ENCODE results near the gene PLEKHB2. TPM values are rescaled to one million over a fixed set of nuclear protein-coding genes. Genes with fewer than 3 reads are reported as not detected.
"Not testable (repeated sequence)": the region's sequence is repeated elsewhere in the genome, so short reads cannot be mapped to it uniquely, and the experiment has no call there.

The PLEKHB2 gene
- total RNA-seq, 2 experiments from 2014 or later = 62.0 to 64.5 TPM

DNA sequence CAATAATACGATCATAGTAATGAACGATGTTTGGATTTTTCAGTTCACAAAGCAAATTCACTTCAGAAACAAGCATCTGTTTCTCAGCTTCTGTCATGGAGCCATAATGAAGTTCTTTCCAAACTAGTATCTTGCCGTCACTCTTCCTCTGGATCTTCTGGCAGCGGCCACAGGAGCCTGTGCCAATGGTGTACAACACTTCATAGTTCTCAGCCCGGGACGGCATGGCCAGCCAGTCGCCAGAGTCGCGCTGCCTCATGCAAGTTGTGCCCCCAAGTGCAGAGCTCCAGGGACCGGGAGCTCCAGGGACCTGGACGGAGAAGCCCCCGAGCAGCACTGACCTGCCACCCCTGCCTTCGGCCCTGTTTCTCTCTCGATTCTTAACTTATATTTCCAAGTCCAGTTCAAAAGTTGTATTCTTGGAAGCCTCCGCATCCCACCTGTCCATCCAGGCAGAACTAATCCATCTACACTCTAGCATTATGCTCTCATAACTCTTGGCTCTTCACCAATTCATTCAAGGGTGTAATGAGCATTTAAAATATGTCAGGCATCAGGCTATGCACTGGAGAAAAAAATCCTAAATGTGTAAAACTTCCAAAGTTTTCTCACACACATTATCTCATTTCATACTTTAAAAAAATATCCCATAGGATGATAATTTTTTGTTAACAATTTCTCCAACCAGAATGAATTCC is 73.7 kb downstream of the PLEKHB2 start:
- POLR2A ChIA-PET, CTCF ChIA-PET: not testable (repeated sequence)

DNA sequence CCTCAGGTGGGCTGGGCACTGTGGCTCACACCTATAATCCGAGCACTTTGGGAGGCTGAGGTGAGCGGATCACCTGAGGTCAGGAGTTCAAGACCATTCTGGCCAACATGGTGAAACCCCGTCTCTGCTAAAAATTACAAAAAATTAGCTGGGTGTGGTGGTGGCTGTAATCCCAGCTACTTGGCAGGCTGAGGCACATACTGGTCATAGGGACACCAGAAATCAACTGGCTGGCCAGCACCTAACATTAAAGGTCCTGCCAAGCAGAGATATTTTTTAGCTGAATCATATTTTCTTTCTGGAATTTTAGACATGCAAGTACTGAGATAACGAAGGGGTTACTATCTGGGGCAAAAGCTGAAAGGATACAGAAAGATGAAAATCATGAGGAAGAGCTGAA is 76.3 kb downstream of the PLEKHB2 start:
- ATAC-seq; H3K36me3 Mint-ChIP-seq (ENCODE audit: low read depth); H3K27ac Mint-ChIP-seq; CTCF ChIA-PET; DNase-seq; H3K9me3 Mint-ChIP-seq (ENCODE audit: insufficient read depth); H3K4me1 Mint-ChIP-seq (ENCODE audit: low read depth); H3K4me3 Mint-ChIP-seq; POLR2A ChIA-PET: not testable (repeated sequence)
- H3K27me3 Mint-ChIP-seq (ENCODE audit: low read depth) = peaks cover 11% of the 10 kb centered on the region

More for the DNA sequence above, 73.7 kb downstream of the PLEKHB2 start:
- not testable (repeated sequence) for H3K4me3 Mint-ChIP-seq; H3K36me3 Mint-ChIP-seq (ENCODE audit: low read depth); ATAC-seq; H3K9me3 Mint-ChIP-seq (ENCODE audit: insufficient read depth); H3K4me1 Mint-ChIP-seq (ENCODE audit: low read depth); H3K27ac Mint-ChIP-seq; DNase-seq
- H3K27me3 Mint-ChIP-seq (ENCODE audit: low read depth) = peaks cover 12% of the 10 kb centered on the region

DNA sequence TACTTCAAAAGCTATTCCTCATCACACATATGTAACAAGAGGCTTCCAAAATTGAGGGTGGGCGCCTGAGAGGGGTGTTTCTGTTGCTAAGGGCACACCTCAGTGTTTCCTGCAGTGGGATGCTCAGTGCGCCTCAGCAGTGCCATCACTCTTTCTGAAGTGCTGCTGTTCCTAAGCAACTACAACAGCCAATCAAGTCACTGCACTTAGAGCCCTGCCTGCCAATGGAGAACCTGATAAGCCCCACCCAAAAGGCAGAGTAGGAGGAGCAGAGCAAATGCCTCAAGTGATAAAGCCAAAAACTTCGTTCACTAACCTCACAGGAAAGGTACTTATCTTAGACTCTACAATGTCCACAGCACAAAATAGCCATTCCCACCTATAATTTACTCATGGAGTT is 88.3 kb downstream of the PLEKHB2 start:
- H3K4me1 Mint-ChIP-seq (ENCODE audit: low read depth); H3K27ac Mint-ChIP-seq; H3K4me3 Mint-ChIP-seq; H3K9me3 Mint-ChIP-seq (ENCODE audit: insufficient read depth); POLR2A ChIA-PET; ATAC-seq; DNase-seq; H3K36me3 Mint-ChIP-seq (ENCODE audit: low read depth); CTCF ChIA-PET: not testable (repeated sequence)
- peaks cover 26% of the 10 kb centered on the region for H3K27me3 Mint-ChIP-seq (ENCODE audit: low read depth)

DNA sequence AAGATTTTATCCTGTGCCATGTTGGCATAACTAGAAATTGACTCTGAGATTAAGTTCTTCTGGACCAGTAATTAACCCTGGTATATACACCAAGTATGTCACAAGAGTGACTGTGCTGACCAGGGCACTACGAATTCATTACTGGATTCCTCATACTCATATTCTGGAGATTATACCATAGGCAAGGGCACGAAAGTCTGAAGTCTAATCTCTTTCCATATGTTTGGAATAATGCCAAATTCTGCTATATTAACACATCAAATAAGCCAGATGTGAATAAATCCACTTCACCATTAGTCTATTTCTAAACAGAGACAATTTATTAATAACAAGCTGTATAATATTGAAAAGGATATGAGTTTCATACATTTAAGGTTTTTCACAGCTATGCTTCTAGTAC is 91.0 kb downstream of the PLEKHB2 start:
- CTCF ChIA-PET; ATAC-seq; H3K9me3 Mint-ChIP-seq (ENCODE audit: insufficient read depth); H3K27ac Mint-ChIP-seq; POLR2A ChIA-PET; H3K4me1 Mint-ChIP-seq (ENCODE audit: low read depth); DNase-seq; H3K4me3 Mint-ChIP-seq; H3K36me3 Mint-ChIP-seq (ENCODE audit: low read depth): not testable (repeated sequence)
- H3K27me3 Mint-ChIP-seq (ENCODE audit: low read depth) = peaks cover 17% of the 10 kb centered on the region

Other genes starting within 250 kb of the PLEKHB2 start
- gene FAM168B, start 11.9 kb upstream of the PLEKHB2 start, total RNA-seq = 10 to 100 TPM; 50.8 to 51.8 TPM
- gene POTEE, start 104.2 kb downstream of the PLEKHB2 start, total RNA-seq = 1 to 10 TPM in 1 of 2 experiments, under 1 TPM in 1; 0.89 to 1.0 TPM